ENCODE measurements around the gene RNF13.

DNA sequence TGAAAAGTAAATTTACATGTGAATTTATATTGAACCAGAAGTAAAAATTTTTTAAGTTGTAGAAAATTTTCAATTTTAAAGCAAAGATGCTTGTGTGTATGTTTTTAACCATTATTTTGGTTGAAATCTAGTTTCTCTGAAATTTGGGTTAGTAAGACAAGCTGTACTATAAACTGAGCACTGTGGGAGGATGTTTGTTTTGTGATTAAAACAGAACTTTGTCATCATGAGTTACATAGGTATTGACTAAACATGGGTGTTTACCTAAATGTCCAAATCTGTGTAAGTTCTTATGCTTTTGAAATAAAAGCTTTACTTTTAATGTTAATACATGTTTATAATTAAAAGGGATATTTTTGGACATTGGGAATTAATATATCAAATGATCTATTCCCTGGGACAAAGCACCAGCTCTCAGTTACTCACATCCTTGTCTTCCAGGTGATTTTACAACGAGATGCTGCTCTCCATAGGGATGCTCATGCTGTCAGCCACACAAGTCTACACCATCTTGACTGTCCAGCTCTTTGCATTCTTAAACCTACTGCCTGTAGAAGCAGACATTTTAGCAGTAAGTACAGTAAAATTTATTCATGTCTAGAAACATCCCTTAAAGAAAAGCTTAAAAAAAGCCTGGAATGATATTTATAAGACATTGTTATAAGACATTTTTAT is 32.7 kb downstream of the RNF13 start:
- TF ChIP-seq, protein P1, sequence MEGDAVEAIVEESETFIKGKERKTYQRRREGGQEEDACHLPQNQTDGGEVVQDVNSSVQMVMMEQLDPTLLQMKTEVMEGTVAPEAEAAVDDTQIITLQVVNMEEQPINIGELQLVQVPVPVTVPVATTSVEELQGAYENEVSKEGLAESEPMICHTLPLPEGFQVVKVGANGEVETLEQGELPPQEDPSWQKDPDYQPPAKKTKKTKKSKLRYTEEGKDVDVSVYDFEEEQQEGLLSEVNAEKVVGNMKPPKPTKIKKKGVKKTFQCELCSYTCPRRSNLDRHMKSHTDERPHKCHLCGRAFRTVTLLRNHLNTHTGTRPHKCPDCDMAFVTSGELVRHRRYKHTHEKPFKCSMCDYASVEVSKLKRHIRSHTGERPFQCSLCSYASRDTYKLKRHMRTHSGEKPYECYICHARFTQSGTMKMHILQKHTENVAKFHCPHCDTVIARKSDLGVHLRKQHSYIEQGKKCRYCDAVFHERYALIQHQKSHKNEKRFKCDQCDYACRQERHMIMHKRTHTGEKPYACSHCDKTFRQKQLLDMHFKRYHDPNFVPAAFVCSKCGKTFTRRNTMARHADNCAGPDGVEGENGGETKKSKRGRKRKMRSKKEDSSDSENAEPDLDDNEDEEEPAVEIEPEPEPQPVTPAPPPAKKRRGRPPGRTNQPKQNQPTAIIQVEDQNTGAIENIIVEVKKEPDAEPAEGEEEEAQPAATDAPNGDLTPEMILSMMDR (IDR thresholded peaks at IDR 0.05; ENCODE audit: insufficient read depth, low read length, poor library complexity, severe bottlenecking), result no peak
- no peak for TF ChIP-seq EZH2phosphoT487 (conservative IDR thresholded peaks at IDR 0.05; ENCODE audit: low read length)
